ENCODE data around the gene HOMER1.

The HOMER1 gene

GRCh38 chr5:79509244-79509885 is 4.6 kb downstream of the HOMER1 start:
- no peaks in the 10 kb centered on the region for H3K4me1 ChIP-seq
- no peaks in the 10 kb centered on the region for H3K36me3 ChIP-seq
- no peak overlapping the region for H3K4me3 ChIP-seq (ENCODE audit: low read depth, low read length)
- H3K9me3 ChIP-seq: no peaks in the 10 kb centered on the region
- H3K27me3 ChIP-seq: peaks cover 41% of the 10 kb centered on the region
- no peak for TF ChIP-seq CTCF (IDR thresholded peaks at IDR 0.05; ENCODE audit: low read depth, low read length)
- DNase-seq: no peak

GRCh38 chr5:79508794-79509193 is 5.1 kb downstream of the HOMER1 start:
- Histone ChIP-seq H3K4me3 (ENCODE audit: low read depth, low read length) (no peak overlapping the region), H3K36me3 (no peaks in the 10 kb centered on the region), H3K9me3 (no peaks in the 10 kb centered on the region), H3K4me1 (no peaks in the 10 kb centered on the region), H3K27me3 (peaks cover 39% of the 10 kb centered on the region)
- no peak for TF ChIP-seq CTCF (IDR thresholded peaks at IDR 0.05; ENCODE audit: low read depth, low read length)
- no peak for DNase-seq

- no peak overlapping the region for H3K4me3 ChIP-seq (ENCODE audit: low read depth, low read length)
- no peaks in the 10 kb centered on the region for H3K36me3 ChIP-seq
- no peaks in the 10 kb centered on the region for H3K4me1 ChIP-seq
- peaks cover 35% of the 10 kb centered on the region for H3K27me3 ChIP-seq
- no peak for DNase-seq
- TF ChIP-seq CTCF (IDR thresholded peaks at IDR 0.05; ENCODE audit: low read depth, low read length): no peak
- H3K9me3 ChIP-seq: no peaks in the 10 kb centered on the region
Observed at GRCh38 chr5:79508354-79508753, 5.6 kb downstream of the HOMER1 start.

- Histone ChIP-seq H3K9me3 (no peaks in the 10 kb centered on the region), H3K4me3 (ENCODE audit: low read depth, low read length) (no peak overlapping the region), H3K4me1 (no peaks in the 10 kb centered on the region)
Observed at GRCh38 chr5:79507251-79508205, 6.4 kb downstream of the HOMER1 start.

GRCh38 chr5:79505138-79505537 is 8.8 kb downstream of the HOMER1 start:
- Histone ChIP-seq H3K9me3 (no peaks in the 10 kb centered on the region), H3K4me1 (no peaks in the 10 kb centered on the region), H3K36me3 (no peaks in the 10 kb centered on the region), H3K27me3 (peaks cover 4% of the 10 kb centered on the region), H3K4me3 (ENCODE audit: low read depth, low read length) (no peak overlapping the region)
- DNase-seq: no peak
- TF ChIP-seq CTCF (IDR thresholded peaks at IDR 0.05; ENCODE audit: low read depth, low read length): no peak

More at GRCh38 chr5:79507251-79508205, 6.4 kb downstream of the HOMER1 start:
- Histone ChIP-seq H3K36me3 (no peaks in the 10 kb centered on the region), H3K27me3 (peaks cover 27% of the 10 kb centered on the region)
- no peak for DNase-seq
- TF ChIP-seq CTCF (IDR thresholded peaks at IDR 0.05; ENCODE audit: low read depth, low read length): no peak
